Uterus (tissue), 2 donors: Measurements from ENCODE around the gene VPS37D.

Source experiments
- POLR2A ChIP-seq, 2 donors: fragments of 450-650 bp; IDR thresholded peaks; one replicate each; pipeline ENCODE4 v1.6.1; 2016; ENCODE audit warnings: antibody characterized with exemption in 2 of 2, mild to moderate bottlenecking in 1 of 2, moderate library complexity in 1 of 2
- TF ChIP-seq, protein P1 (sequence below), 4 experiments: fragments of 200-600 bp in 2 of 4; fragments of 450-650 bp in 2 of 4; sonication (generic) in 2 of 4; IDR thresholded peaks; one replicate each; pipeline ENCODE4 v1.5.1; 2016 to 2019; ENCODE audit warnings: antibody characterized with exemption in 4 of 4, mild to moderate bottlenecking in 2 of 4, moderate library complexity in 1 of 4

DNA sequence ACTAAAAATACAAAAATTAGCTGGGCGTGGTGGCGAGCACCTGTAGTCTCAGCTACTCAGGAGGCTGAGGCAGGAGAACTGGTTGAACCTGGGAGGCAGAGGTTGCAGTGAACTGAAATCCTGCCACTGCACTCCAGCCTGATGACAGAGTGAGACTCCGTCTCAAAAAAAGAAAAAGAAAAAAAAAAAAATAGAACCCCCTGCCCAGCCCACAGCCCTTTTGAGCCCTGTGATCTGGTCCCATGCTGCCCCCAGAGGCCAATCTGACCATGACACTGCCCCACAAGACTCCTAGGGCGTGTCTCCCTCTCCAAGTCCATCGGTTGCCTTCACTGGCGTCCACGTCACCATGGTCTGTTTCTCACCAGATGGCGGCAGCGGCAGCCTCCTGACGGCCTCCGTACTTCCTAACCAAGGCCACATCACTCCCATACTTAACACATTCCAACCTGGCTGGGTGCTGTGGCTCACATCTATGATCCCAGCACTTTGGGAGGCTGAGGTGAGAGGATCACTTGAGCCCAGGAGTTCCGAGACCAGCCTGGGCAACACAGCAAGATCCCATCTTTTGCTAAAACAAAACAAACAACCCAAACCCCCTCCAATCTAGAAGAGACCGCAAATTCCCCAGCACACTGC lies 33.8 kb downstream of the VPS37D start:
- TF ChIP-seq, protein P1, sequence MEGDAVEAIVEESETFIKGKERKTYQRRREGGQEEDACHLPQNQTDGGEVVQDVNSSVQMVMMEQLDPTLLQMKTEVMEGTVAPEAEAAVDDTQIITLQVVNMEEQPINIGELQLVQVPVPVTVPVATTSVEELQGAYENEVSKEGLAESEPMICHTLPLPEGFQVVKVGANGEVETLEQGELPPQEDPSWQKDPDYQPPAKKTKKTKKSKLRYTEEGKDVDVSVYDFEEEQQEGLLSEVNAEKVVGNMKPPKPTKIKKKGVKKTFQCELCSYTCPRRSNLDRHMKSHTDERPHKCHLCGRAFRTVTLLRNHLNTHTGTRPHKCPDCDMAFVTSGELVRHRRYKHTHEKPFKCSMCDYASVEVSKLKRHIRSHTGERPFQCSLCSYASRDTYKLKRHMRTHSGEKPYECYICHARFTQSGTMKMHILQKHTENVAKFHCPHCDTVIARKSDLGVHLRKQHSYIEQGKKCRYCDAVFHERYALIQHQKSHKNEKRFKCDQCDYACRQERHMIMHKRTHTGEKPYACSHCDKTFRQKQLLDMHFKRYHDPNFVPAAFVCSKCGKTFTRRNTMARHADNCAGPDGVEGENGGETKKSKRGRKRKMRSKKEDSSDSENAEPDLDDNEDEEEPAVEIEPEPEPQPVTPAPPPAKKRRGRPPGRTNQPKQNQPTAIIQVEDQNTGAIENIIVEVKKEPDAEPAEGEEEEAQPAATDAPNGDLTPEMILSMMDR (IDR thresholded peaks at IDR 0.05): peak in 2 of 4 experiments; percentile 23 to 40
- no peak for TF ChIP-seq POLR2A (IDR thresholded peaks at IDR 0.05)
